HG03439 (cell line): ENCODE data around the gene CDH4.

Experiments used
- ATAC-seq: cut with Tn5 transposase; IDR thresholded peaks from one replicate; pipeline ENCODE4 v1.9.1; 2021; ENCODE audit warnings: mild to moderate bottlenecking, moderate library complexity; ENCODE audit not compliant: unreplicated experiment

CDH4 gene

DNA sequence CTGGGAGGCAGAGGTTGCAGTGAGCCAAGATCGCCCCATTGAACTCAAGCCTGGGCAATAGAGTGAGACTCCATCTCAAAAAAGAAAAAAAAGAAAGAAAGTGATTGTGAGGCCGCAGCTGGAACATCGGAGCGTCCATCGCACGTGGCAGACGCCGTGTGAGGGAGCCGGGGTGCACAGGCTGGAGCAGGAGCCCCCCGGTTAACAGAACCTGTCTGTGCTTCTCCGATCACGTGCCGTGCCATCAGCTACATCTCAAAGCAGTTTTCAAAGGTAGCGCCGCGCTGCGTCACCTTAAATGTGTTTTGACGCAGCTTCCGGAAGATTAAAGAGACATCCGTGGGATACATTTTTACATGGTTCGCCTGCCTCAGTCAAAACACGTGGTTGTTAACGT, 674.7 kb downstream of the CDH4 start:
- ATAC-seq = no peak

DNA sequence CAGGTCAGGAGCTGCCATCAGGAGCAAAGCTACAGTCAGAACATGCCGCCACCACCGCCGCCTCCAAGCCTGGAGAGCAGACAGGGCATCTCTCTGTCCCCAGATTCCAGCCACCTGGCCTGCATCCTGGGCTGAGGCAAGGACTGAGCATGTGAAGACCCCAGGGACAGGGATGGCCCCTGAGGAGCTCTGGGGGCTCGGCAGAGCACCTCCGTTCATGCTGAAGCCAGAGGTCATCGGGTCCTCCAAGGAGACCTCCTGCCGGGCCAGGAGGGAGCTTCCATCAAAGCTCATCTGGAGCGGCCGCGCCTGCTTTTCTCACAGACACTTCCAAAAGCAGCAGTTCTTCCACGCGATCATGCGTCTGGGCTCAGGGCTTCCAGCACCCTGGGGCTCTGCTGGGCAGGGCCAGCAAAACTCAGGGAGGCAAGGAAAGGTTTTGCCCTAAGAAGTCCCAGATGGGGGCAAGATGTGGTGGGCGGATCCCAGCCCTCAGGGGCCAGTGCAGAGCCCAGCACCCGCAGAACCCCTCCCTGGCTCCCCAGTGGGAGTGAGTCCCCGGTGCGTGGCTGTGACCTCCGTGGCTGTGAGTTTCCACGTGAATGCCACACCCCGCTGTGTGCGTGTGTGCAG, 675.2 kb downstream of the CDH4 start:
- ATAC-seq = no peak

DNA sequence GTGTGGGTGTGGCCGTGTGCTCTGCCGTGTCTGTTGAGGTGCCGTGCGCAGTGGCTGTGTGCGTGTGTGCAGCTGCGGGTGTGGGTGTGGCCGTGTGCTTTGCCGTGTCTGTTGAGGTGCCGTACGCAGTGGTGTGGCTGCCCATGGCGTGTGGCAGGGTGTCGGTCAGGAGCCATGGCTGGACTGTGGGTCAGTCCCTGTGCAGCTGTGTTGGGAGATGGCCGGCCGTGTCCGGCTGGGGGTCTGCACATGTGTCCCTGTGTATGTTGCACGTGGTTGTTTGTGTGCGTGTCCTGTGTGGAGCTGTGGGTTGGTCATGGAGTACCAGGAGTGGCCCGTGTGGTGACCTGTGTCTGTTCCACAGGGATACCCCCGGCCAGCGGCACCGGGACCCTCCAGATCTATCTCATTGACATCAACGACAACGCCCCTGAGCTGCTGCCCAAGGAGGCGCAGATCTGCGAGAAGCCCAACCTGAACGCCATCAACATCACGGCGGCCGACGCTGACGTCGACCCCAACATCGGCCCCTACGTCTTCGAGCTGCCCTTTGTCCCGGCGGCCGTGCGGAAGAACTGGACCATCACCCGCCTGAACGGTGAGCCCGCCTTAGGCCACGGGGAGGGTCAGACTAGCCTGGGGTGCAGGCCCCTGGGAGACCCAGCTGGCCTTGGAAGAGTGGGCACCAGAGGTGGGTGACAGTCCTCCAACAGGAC, 675.9 kb downstream of the CDH4 start:
- ATAC-seq = no peak

DNA sequence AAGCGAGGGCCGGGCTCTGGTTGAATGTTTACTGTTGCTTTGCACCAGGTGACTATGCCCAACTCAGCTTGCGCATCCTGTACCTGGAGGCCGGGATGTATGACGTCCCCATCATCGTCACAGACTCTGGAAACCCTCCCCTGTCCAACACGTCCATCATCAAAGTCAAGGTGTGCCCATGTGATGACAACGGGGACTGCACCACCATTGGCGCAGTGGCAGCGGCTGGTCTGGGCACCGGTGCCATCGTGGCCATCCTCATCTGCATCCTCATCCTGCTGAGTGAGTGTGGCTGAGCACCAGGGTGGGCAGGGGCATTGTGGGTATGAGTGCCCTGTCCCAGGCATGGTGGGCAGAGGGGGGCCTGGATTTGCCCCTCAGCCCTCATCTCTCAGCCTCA, 677.5 kb downstream of the CDH4 start:
- ATAC-seq = no peak

DNA sequence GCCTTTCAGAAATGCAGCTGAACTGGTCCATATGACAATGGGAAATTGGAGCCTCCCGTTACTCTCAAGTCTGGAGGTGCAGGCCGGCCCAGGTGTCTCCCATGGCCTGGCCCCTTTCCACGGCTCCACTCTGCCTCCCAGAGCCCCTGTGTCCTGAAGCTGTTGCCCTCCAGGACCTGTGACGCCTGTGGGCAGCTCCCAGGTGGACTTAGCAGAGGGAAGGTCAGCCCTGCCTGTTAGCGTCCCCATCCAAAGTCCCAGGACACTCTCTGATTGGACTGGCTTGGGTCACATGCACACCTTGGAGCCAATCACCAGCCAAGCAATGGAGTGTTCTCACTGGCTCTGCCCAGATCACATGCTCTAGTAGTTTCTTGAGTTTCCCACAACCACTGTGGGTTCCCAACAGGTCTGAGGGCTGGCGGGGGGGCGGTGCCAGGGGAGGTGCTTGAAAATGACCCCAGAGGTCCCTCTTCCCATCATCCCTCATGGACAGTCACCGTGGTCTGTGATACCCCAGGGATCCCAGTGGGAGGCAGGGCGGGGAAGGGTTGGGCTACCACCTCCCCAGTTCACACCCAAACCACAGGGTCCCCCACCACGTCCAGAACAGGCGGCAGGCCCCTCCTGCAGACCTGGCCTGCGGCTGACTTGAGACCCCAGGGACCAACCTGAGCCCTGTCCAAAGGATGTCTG, 678.1 kb downstream of the CDH4 start:
- ATAC-seq = no peak

DNA sequence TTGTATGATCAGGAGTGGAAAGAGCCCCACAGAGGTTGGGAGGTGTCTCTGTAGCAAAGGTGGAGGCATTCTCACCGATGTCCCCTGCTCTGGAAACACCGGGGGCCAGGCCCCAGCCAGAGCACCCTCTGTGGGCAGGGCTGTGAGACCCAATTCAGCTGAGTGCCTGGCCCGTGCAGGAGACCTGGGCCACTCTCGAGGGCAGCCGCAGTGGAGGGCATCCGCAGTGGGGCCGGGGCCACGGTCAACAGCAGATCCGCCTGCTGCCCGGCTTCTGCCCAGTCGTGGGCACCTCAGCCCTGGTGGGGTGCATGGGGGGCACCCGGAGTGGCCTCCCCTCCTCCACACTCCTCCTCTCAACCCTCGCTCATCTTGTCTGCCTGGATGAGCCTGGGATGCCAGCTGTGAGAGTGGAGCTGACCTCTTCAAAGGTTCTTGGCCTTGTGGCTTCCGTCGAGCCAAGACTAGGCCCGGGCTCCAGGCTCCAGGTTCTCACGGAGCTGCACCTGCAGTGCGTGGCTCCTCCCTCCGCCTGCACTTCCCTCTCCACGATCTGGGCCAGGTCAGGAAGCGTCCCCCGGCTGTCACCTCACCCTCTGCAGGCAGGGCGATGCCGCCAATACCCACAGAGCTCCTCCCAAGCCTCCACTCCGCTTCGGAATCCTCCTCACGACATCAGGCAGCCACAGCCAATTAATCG, 678.9 kb downstream of the CDH4 start:
- no peak for ATAC-seq

DNA sequence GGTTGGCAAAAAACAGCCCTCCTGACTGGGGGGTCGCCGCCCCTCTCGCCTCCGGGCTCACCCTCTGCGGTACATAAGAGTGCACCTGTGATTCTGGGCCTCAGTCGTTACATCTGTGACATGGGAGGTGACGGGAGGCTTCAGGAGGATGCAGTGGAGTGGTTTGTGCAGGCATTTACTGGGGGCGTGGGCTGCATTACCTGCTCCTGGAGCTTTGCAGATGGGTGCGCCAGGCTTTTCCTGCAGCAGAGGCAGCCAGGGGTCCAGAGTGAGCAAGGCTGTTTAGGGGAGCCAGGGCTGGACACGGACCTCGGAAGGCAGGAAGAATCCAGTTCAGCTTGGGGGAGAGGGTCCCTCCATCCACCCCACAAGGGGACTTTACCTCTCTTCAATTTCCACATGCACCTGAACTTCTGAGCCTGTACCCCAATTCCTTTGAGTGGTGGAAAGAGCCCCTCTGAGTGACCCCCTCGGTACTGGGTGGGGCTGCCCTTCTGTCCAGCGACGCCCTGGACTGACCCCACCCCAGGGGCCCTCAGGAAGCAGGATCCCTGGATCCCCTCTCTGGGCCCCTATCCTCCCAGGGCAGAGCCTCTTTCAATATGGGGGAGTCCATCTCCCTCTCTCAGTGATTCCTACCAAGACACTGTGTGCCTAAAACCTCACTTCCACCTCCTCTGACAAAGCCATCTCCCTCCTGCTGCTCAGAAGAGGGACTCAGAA, 679.6 kb downstream of the CDH4 start:
- no peak for ATAC-seq

DNA sequence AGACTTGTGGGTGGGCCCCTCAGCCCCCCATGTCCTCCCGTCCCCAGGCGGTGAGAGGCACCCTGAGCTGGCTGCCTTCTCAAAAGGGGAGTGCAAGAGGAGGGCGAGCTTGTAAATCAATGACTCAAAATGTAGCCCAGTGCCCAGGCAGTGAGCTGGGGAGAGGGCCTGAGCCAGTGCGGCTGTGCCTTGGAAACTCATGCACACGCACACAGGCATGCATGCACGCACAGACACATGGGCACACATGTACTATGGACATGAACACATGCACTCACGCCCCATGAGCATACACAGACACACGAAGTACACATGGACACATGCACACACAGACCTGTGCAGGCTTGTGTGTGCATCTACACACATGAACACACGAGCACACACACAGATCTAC, 680.1 kb downstream of the CDH4 start:
- ATAC-seq = no peak

DNA sequence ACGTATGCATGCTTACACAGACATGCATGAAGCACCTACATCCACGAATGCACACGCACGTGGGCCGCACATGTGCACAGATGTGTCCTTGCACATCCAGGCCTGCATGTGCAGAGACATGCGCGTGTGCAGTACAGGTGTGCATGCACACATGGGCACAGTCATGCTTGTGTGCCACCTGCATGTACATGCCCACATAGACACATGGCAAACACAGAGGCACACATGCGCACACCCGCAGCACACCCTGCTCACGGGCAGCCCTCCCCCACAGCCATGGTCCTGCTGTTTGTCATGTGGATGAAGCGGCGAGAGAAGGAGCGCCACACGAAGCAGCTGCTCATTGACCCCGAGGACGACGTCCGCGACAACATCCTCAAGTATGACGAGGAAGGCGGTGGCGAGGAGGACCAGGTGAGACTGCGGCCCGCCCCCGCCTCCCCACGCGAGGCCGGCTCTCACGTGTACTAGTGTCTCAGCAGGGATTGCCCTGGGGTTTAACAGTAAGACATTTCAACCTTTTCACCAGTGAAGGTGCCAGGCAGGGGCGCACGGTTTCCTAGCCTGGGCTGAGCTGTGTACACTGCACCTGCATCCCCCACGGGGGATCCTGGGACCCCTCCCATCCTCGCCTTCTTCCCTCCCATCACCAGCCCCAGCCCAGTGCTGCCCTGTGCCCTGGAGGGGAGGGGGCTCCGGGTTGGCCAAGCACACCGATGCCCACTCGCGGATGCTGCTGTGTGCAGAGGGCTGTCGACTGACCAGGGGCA, 680.8 kb downstream of the CDH4 start:
- no peak for ATAC-seq

DNA sequence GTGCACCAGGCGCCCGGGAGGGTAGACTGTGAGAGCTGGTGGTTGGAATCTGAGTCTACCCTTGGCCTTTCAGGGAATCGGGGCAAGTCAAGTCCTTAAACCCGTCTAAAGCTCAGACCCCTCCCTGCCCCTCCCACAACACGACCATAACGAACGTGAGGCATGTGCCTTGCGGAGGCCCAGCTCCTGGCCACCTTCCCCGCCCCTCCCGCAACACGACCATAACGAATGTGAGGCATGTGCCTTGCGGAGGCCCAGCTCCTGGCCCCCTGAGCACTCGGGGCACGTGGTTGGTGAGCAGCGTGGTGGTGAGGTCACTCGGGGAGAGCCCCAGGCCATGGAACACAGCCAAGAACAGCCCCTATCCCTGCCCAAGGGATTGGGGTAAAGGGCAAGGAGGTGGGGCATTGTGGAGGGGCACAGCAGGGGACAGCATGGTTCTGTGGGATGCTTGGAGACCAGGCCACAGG, 681.5 kb downstream of the CDH4 start:
- ATAC-seq = no peak

DNA sequence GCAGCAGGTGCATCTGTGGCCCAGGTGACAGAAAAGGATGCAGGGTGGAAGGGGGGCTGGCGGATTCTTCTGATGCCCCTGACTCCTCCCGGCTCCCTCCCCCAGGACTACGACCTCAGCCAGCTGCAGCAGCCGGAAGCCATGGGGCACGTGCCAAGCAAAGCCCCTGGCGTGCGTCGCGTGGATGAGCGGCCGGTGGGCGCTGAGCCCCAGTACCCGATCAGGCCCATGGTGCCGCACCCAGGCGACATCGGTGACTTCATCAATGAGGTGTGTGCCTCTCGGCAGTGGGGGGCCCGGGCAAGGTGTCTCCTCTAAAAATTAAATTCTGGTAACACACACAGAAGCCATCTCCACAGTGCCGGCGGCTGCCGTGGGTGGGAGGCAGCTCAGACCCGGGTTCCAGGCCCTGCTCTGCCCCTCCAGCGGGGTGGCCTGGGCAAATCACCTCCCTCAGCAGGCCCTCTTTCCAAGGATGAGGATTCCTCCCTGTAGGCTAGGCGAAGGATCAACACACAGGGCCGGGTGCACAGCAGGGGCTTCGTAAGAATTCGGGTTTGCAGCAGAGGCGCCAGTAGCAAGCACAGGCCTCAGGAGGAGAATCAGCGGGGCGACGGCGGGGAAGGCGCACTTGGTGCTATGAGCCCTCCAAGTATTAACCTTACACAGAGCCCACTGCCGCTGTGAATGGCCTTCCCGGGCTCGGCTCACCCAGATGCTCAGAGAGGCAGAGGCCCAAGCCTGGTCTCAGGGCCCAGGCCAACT, 682.1 kb downstream of the CDH4 start:
- ATAC-seq = no peak

DNA sequence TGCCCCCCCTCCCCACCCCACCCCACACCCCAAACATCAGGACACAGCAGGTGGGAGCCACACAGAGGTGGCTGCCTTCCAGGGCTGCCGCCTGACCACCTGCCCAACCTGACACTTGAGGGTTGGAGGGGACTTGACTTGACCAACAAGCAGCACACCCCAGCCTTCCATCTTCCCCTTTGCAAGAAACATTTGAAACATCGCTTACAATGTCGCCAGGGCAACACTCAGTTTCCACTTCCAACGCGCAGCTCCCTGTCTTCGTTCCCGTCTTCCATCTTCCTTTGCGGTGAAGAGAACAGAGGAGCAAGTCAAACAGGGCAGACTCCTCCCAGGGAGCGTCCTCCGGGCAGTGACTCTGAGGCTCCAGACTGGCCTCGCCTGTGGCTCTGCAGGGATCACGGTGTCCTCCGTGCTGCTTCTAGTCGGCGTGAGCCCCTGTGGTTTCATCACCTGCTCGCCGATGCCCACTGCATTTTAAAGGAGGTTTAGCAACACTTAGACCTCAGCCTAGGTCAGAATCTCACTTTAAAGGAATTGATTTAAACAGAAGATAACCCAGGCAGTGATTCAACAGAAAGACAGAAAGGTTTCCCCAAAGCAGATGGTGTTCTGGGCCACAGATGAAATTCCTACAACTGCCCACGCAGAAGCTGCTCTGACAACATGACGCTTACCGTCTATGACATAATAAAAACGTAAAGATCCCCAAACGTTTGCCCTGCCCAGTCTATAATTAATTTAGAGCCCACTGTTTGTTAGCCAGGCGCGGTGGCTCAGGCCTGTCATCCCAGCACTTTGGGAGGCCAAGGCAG, 682.9 kb downstream of the CDH4 start:
- ATAC-seq = no peak

DNA sequence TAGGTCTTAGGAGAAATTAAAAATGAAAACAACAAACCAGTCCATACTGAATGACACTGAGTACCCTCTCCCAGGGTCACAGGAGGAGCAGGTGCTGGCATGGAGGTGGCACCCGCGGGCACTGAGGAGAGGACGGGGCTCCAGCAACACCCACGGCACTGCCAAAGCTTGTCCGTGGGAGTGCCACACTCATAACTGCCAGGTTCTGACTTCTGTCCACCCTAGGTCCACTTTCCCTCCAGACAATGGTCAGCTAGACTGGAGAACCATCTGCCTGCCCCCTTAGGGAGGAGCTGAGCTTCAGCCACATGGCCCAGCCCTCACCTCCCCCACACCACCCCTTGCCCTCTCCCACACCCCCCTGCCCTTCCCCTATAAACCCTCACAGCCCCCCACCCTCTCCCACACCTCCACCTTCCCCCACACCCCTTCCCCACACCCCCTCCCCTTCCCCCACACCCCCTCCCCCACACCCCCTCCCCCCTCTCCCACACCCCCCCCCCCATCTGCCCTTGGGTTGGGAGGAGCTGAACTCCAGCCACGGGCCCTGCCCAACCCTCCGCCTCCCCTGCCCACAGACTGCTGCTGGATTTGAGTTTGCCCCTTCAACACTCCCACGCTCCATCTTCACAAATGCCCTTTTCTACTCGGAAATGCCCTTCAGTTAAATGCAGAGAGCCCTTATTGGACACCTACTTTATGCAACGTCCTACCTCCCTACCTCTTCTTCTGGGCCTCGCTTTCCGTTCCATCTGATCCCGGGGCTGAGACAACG, 684.1 kb downstream of the CDH4 start:
- no peak for ATAC-seq

DNA sequence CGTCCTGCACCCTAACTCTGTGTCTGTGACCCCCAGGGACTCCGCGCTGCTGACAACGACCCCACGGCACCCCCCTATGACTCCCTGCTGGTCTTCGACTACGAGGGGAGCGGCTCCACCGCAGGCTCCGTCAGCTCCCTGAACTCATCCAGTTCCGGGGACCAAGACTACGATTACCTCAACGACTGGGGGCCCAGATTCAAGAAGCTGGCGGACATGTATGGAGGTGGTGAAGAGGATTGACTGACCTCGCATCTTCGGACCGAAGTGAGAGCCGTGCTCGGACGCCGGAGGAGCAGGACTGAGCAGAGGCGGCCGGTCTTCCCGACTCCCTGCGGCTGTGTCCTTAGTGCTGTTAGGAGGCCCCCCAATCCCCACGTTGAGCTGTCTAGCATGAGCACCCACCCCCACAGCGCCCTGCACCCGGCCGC, 684.7 kb downstream of the CDH4 start:
- ATAC-seq = no peak

DNA sequence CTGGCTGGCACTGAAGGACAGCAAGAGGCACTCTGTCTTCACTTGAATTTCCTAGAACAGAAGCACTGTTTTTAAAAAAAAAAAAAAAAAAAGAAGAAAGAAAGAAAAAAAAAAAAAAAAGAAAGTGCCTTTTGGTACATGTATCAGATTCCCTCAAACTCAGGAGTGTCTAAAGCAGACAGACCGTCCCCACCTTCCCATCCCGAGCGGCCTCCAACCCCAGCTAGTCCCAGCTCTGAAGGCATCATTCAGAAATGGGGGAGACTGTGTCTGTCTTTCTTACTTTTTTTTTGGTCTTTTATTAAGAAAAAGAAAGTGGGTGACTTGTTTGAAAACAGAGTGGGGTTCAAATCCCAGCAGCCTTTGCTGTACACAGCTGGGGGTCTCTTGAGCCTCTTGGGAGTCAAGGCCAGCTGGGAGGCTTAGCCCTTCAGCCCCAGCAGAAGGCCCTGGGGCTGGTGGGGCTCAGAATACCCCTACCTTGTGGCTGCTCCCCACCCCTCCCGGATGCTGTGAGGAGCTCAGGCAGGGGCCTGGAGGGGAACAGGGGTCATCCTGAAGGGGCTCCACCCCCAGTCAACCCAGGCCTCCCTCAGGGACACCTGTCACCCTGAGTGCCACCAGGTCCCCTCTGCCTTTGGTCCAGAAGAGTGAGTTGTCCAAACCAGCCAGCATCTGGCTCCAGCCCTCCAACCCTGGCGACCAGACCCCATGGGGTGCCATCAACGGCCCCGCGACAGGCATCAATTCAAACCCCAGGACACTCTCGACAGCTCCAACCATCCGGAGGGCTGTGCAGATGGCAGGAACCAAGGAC, 685.3 kb downstream of the CDH4 start:
- no peak for ATAC-seq

DNA sequence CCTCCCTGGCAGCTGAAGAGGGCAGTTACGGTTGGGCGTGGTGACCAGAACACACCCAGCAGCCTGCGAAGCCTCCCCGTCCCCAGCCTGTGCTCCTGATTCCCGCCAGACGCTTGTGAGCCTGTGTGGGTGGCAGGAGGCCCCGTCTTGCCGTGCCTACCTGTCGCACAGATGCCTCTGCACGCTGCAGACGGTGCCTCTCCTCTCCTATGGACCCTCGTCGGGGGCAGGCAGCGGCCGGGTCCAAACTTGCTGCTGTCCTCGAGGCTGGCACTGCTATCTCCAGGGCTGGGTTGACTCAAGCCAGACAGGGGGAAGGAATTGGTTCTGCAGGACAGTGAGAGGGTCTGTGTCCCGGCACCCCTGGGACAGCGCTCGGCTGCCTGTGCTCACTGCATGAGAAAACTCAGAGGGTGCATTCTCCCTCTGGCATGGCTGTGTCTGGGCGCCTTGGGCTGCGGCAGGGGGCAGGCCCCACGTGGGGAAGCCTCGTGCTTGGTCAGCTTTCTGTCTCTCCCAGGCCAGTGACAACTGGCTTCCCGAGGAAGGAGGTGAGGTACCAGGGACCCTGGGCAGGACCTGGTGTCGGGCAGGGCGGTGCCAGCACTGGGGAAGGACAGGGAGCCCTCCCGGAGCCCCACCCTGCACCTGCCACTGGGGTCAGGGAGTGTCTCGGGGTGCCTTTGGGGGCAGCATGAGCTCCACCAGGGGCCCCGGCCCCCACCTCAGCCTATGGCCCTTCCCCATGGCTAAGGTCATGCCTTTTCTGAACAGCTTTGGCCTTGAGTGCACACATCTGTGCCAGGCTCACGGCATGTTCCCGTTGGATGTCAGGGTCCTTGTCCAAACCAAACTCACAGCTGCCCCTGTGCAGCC, 686.1 kb downstream of the CDH4 start:
- no peak for ATAC-seq
